HG03159 (cell line): ENCODE data around the gene CATSPER1.
"Not testable (repeated sequence)": the region's sequence is repeated elsewhere in the genome, so short reads cannot be mapped to it uniquely, and the experiment has no call there.

Source experiments
- ATAC-seq: cut with Tn5 transposase; IDR thresholded peaks from one replicate; pipeline ENCODE4 v1.9.1; 2021; ENCODE audit warnings: mild to moderate bottlenecking, moderate library complexity; ENCODE audit not compliant: unreplicated experiment

The CATSPER1 gene

GRCh38 chr11:66051766-66052663 is 25.7 kb upstream of the CATSPER1 start, which contains the start of gene SF3B2:
Gene SF3B2 (plus strand): TSS chr11:66052364. CDS start chr11:66052385, 21 bp downstream.
- peak; percentile 89 for ATAC-seq

DNA sequence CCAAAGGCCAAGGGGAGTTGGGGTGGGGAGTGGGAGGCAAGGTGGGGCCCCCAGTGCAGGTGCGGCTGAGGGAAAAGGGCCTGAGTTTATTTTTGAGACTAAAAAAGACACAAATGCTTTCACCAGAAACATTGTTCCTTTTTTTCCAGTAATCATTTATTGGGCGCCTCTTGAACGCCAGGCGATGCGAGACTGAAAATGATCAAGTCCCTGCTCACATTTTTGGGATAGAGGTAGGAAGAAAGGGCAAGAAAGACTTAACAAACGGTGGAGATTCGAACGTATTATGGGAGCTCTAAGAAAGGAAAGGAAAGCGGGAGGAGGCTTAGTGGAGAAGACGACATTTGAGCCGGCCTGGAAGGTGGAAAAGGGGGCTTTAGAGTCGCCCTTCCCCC is 25.1 kb upstream of the CATSPER1 start:
- no peak for ATAC-seq

GRCh38 chr11:66050581-66051231 is 24.4 kb upstream of the CATSPER1 start:
- ATAC-seq: no peak

GRCh38 chr11:66048547-66049323 is 22.5 kb upstream of the CATSPER1 start, which contains the start of gene GAL3ST3:
Gene GAL3ST3 (minus strand): TSS chr11:66049161. CDS start chr11:66045415, 3,746 bp downstream.
- no peak for ATAC-seq

GRCh38 chr11:66047541-66048365 is 21.5 kb upstream of the CATSPER1 start:
- no peak for ATAC-seq

DNA sequence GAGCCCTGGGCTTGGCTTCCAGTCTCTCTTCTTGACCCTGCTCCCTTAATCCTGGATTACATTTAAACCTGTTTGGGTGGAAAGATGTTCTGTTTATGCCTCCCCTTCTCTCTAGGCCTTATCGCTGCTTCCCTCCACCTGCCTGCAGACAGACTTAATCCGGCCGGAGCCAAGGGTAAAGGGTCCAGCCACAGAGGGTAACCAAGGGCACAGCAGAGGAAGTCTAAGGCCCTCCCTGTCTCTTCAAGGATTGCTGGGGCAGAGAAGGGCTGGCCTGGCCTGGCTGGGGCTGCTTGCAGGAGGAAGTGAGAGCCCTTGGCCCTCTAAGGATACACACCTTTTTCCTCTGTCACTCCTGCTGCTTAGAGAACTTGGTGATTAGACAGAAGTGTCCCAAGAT is 20.6 kb upstream of the CATSPER1 start:
- no peak for ATAC-seq

- no peak for ATAC-seq
Observed at GRCh38 chr11:66045177-66045639, 18.9 kb upstream of the CATSPER1 start.

DNA sequence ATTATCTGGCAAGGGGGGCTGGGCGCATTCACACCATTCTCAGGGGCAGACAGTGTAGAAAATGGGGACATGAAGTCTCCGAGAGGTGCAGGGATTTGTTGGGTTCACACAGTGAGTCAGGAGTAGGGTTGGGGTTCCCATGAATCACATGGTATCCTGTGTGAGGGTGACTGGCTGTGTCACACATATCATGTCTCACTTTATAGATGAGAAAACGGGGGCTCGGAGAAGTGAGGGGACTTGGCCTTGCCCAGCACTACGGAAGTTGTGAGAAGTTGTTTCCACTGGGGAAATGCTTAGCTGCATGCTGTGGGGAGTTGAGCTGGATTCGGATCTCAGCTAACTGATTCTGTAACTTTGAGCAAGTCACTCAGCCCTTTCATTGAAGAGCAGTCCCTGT is 18.5 kb upstream of the CATSPER1 start:
- ATAC-seq: no peak

DNA sequence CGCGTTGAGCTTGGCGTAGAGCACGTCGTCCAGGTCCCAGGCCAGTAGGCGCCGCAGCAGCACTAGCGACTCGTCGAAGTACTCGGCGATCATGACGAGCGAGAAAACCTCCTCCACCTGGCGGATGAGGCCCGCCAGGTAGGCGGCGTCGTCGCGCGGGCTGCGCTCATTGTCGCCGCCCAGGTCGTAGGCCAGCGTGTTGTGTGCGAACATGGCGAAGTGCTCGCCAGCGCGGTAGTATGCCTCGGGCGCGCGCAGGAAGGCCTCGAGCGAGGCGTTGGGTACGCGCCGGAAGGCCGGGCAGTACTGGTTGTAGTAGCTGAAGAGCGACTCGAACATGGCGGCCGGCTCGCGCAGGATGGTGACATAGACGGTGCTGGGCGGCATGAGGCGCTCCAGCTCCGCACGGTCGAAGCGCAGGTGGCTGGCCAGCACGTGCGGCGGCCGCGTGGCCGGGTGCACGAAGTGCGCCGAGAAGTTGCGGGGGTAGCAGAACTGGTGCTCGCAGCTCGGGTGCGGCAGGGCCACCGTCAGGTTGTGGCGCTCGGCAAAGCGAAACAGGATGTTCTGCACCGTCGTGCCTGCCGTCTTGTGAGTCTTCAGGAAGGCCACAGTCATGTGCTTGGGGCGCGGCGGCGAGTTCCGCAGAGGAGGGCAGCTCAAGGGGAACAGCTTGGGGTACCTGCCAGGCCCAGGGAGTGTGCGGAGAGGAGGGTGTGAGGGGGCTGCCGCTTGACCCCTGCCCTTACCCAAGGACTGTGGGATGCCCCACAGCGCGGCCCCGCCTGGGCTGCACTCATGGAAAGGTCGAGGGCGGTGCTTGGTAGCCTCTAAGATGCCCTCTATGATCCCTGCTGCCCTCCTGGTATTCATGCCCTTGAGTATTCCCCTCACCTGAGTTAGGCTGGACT is 17.0 kb upstream of the CATSPER1 start:
- no peak for ATAC-seq

GRCh38 chr11:66042227-66042995 is 16.1 kb upstream of the CATSPER1 start:
- no peak for ATAC-seq

GRCh38 chr11:66039765-66040164 is 13.5 kb upstream of the CATSPER1 start:
- ATAC-seq: no peak

DNA sequence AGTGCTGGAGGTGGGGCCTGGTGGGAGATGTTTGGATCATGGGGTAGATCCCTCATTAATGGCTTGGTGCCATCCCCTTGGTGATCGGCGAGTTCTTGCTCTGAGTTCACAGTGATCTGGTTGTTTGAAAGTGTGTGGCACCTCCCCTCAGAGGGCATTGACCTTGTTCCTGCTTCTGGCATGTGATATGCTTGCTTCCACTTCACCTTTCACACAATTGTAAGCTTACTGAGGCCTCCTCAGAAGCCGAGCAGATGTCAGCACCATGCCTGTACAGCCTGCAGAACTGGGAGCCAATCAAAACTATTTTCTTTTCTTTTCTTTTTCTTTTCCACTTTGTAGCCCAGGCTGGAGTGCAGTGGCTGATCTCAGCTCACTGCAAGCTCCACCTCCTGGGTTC is 11.0 kb upstream of the CATSPER1 start:
- ATAC-seq: no peak

- no peak for ATAC-seq
Observed at GRCh38 chr11:66036334-66036710, 10.0 kb upstream of the CATSPER1 start.

- ATAC-seq: no peak
Observed at GRCh38 chr11:66035653-66036333, 9.5 kb upstream of the CATSPER1 start.

- ATAC-seq: no peak
Observed at GRCh38 chr11:66032957-66033735, 6.9 kb upstream of the CATSPER1 start.

DNA sequence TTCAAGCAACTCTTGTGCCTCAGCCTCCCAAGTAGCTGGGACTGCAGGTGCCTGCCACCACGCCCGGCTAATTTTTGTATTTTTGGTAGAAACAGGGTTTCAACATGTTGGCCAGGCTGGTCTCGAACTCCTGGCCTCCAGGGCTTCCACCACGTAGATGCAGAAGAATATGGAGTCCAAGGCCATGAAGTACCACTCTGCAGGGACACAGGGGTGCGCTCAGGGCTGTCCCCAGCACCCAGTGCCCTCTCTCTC is 3.2 kb downstream of the CATSPER1 start:
- ATAC-seq: not testable (repeated sequence)

DNA sequence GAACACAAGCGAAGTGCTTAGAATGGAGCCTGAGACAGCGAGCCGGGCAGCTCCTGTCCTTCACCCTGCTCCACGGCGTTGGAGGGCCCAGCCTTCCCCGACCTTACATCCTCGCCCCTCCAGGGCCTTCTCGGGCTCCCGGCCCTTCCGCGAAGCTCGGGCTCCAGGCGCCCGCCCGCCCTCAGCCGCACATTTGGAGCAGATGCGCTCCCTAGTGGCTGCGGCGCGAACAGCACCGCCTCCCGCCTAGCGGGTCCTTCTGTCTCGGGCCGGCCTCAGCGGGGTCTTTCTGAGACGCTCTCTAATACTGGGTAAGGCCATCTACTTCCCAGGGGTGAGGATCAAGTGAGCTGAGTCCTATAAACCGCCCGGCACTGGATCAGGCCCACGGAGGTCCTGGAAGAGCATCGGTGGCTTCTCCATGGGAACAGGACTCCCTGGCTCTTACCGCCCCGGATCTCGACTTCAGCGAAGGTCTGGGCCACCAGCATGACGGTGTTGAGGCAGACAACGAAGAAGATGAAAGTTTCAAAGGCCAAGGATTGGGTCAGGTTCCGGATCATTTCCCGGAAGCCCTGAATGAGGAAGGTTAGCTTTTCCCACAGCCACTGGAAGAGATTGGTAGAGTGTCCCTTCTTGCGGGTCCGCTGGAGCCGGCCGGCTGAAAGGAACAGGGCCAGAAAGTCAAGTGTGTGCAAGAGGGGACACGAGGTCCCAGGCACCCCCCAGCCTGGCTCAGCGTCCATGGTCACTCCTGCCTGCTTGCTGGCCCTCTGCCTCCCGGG is 3.7 kb downstream of the CATSPER1 start:
- ATAC-seq: no peak
